H1 (cell line): ENCODE results near the gene ZCCHC3. TPM values are rescaled to one million over a fixed set of nuclear protein-coding genes. Genes with fewer than 3 reads are reported as not detected.
A peak's percentile ranks its signal among the peaks of the same experiment; 100 is the strongest.

Experiments
- CHD2 ChIP-seq: IDR thresholded peaks from 2 replicates; pipeline ENCODE4 v1.6.1; 2012; ENCODE audit warnings: low read length, improper control_type of control experiment
- CREB1 ChIP-seq: IDR thresholded peaks from 2 replicates; pipeline ENCODE4 v1.6.1; 2012; ENCODE audit warnings: inconsistent platforms
- EGR1 ChIP-seq: IDR thresholded peaks from 2 replicates; pipeline ENCODE4 v1.6.1; 2011; ENCODE audit warnings: low read depth, low read length, borderline replicate concordance
- FOSL1 ChIP-seq: IDR thresholded peaks from 2 replicates; pipeline ENCODE4 v1.6.1; 2011; ENCODE audit warnings: mild to moderate bottlenecking, low read depth, low read length, moderate library complexity; ENCODE audit not compliant: insufficient read depth
- HDAC2 ChIP-seq, 2 experiments: fragments of 300-600 bp in 1 of 2; sonication (generic) in 1 of 2; IDR thresholded peaks; 2 replicates each; pipeline ENCODE4 v1.6.1; 2011 to 2012; ENCODE audit warnings: low read depth in 2 of 2, low read length in 2 of 2, mild to moderate bottlenecking in 2 of 2, moderate library complexity in 2 of 2, borderline replicate concordance in 1 of 2, inconsistent platforms in 1 of 2
- JUN ChIP-seq: IDR thresholded peaks from 2 replicates; pipeline ENCODE4 v1.6.1; 2011; ENCODE audit warnings: low read depth, mild to moderate bottlenecking, improper control_type of control experiment, low read length
- PHF8 ChIP-seq: fragments of 200-600 bp; sonication (generic); conservative IDR thresholded peaks from 2 replicates; pipeline ENCODE4 v1.7.1; 2012; ENCODE audit warnings: low read depth, mild to moderate bottlenecking, inconsistent platforms, low read length, moderate library complexity
- RAD21 ChIP-seq, 2 experiments: IDR thresholded peaks in 1 of 2; conservative IDR thresholded peaks in 1 of 2; 2 replicates each; pipeline ENCODE4 v1.6.1; 2011; ENCODE audit warnings: low read depth in 2 of 2, low read length in 2 of 2, improper control_type of control experiment in 1 of 2, inconsistent platforms in 1 of 2, mild to moderate bottlenecking in 1 of 2, moderate library complexity in 1 of 2
- RBBP5 ChIP-seq: IDR thresholded peaks from 2 replicates; pipeline ENCODE4 v1.7.1; 2012; ENCODE audit warnings: low read depth, mild to moderate bottlenecking, inconsistent platforms, low read length, moderate library complexity, borderline replicate concordance
- SAP30 ChIP-seq: fragments of 300-600 bp; sonication (generic); IDR thresholded peaks from 2 replicates; pipeline ENCODE4 v1.7.1; 2012; ENCODE audit warnings: low read length, moderate library complexity, mild to moderate bottlenecking, inconsistent platforms; ENCODE audit not compliant: insufficient read depth, insufficient replicate concordance
- SIN3A ChIP-seq, 2 experiments: IDR thresholded peaks in 1 of 2; conservative IDR thresholded peaks in 1 of 2; 2 replicates each; pipeline ENCODE4 v1.6.1; 2011 to 2012; ENCODE audit warnings: low read length in 2 of 2, improper control_type of control experiment in 1 of 2, low read depth in 1 of 2, mild to moderate bottlenecking in 1 of 2
- SRF ChIP-seq: IDR thresholded peaks from 2 replicates; pipeline ENCODE4 v1.6.1; 2011; ENCODE audit warnings: mild to moderate bottlenecking, low read depth, low read length, moderate library complexity
- SUZ12 ChIP-seq: fragments of 200-600 bp; sonication (generic); IDR thresholded peaks from 2 replicates; pipeline ENCODE4 v1.6.1; 2012; ENCODE audit warnings: mild to moderate bottlenecking, inconsistent platforms, low read length, moderate library complexity, mixed read lengths
- TAF7 ChIP-seq: optimal IDR thresholded peaks from 2 replicates; pipeline ENCODE3; 2011; ENCODE audit warnings: low read depth, mild to moderate bottlenecking, inconsistent platforms, low read length, moderate library complexity, borderline replicate concordance
- TBP ChIP-seq: IDR thresholded peaks from 2 replicates; pipeline ENCODE4 v1.6.1; 2011; ENCODE audit warnings: low read depth, low read length, improper control_type of control experiment
- TCF12 ChIP-seq: IDR thresholded peaks from 2 replicates; pipeline ENCODE4 v1.6.1; 2011; ENCODE audit warnings: low read depth, mild to moderate bottlenecking, low read length
- ZNF274 ChIP-seq: IDR thresholded peaks from 2 replicates; pipeline ENCODE4 v1.7.0; 2012; ENCODE audit warnings: low read length, borderline replicate concordance; ENCODE audit errors: extremely low read depth
- polyA plus RNA-seq, 7 experiments: library from polyadenylated mRNA; depleted of rRNA in 3 of 7; stranded (reverse) in 5 of 7; unstranded in 2 of 7; fragments of >200 nt in 5 of 7; fragments of 200-250 nt in 2 of 7; gene quantifications; 1 replicate in 5 of 7; 2 replicates in 1 of 7; 4 replicates in 1 of 7; pipeline versions ENCODE4 v1.2.1 to v1.2.3, GENCODE V29; 2011 to 2013; ENCODE audit warnings: missing spikeins in 2 of 7, mixed read lengths in 2 of 7
- total RNA-seq: library from RNA; stranded (reverse); fragmentation: NEBNext Ultra II Directional; extraction: Animal tissue kit (Norgen Biotek cat#: 25700); gene quantifications from 2 replicates; pipeline ENCODE4 v1.2.1, GENCODE V29; 2021

Gene ZCCHC3
- total and polyA plus RNA-seq, 2 of the 8 experiments (the other 6 are each of a cell fraction or from before 2014, with no cell fraction given), result 33.7 to 52.4 TPM

GRCh38 chr20:325045-325888 is 27.9 kb downstream of the ZCCHC3 start, which contains the start of gene SOX12 (continued):
- TF ChIP-seq JUN (no peak), SIN3A (conservative IDR thresholded peaks at IDR 0.05 in 1 of 2, IDR thresholded peaks at IDR 0.05 in 1 of 2; ENCODE audit: low read depth in 1 of 2, low read length in 2 of 2) (0 out of 4 replicates have a peak, but pooled peaks of 1 of the 2 experiments have one; percentile 50), SAP30 (no peak), PHF8 (peak; percentile 76), SRF (no peak), HDAC2 (IDR thresholded peaks at IDR 0.05; ENCODE audit: borderline replicate concordance in 1 of 2, low read depth in 2 of 2, low read length in 2 of 2) (0 out of 4 replicates have a peak, but pooled peaks of 1 of the 2 experiments have one; percentile 1), TBP (peak; percentile 78), EGR1 (0 out of 2 replicates have a peak, but pooled peaks have one; percentile 33), FOSL1 (peak; percentile 51; the same call in 1 of the 2 replicates), TCF12 (no peak), ZNF274 (no peak), RAD21 (IDR thresholded peaks at IDR 0.05 in 1 of 2, conservative IDR thresholded peaks at IDR 0.05 in 1 of 2; ENCODE audit: low read depth in 2 of 2, low read length in 2 of 2) (no peak), RBBP5 (peak; percentile 45; the same call in 1 of the 2 replicates), CREB1 (peak; percentile 95), TAF7 (peak; percentile 26), SUZ12 (no peak), CHD2 (no peak)
- TF ChIP-seq, all 59 proteins: peak for 16
